Psoas muscle (tissue), 8 donors: ENCODE results near the gene RGS4. TPM values are rescaled to one million over a fixed set of nuclear protein-coding genes. Genes with fewer than 3 reads are reported as not detected.
A peak's percentile ranks its signal among the peaks of the same experiment; 100 is the strongest.

Source experiments
- ATAC-seq, 4 donors: fragments of 200-7000 bp; cut with Tn5 transposase; one replicate each; pipeline ENCODE4 v1.9.1; 2020; ENCODE audit warnings: moderate library complexity in 3 of 4, mild to moderate bottlenecking in 2 of 4
- DNase-seq, 2 donors: peaks; one replicate each; pipeline ENCODE4 v3.0.0-alpha.2; 2020
- H3K27ac ChIP-seq: fragments of 200-600 bp; one replicate; pipeline ENCODE4 v1.8.0; 2022
- H3K27me3 ChIP-seq, 3 donors: fragments of 200-600 bp in 1 of 3; one replicate each; pipeline versions ENCODE4 v1.6.1 to v1.8.0; 2013 to 2022; ENCODE audit warnings: low read length in 2 of 3, mild to moderate bottlenecking in 2 of 3, moderate library complexity in 1 of 3; ENCODE audit not compliant: insufficient read depth in 3 of 3
- H3K36me3 ChIP-seq, 2 donors: fragments of 200-600 bp in 1 of 2; one replicate each; pipeline versions ENCODE4 v1.6.1 to v1.8.0; 2013 to 2022; ENCODE audit warnings: low read depth in 1 of 2, mild to moderate bottlenecking in 1 of 2, moderate library complexity in 1 of 2; ENCODE audit not compliant: insufficient read depth in 1 of 2
- H3K4me1 ChIP-seq: fragments of 200-600 bp; one replicate; pipeline ENCODE4 v1.8.0; 2022
- H3K4me3 ChIP-seq: fragments of 200-600 bp; one replicate; pipeline ENCODE4 v1.8.0; 2022; ENCODE audit warnings: mild to moderate bottlenecking
- H3K9me3 ChIP-seq: fragments of 200-600 bp; one replicate; pipeline ENCODE4 v1.8.0; 2022
- WGBS, 3 donors: extraction: QIAGEN DNeasy Blood & Tissue Kit; methylation state at CpG; one replicate each; pipeline versions ENCODE4 v1.1.6 to v1.1.7; 2013; 5-methylcytosine and 5-hydroxymethylcytosine counted together
- intact Hi-C, 2 donors: fragments of 100-400 bp; cut with DNase I; formaldehyde crosslinking; loops; one replicate each; pipeline versions ENCODE4 v1.11.0 to v1.14.2; 2022
- polyA plus RNA-seq, 3 donors: library from polyadenylated mRNA; stranded (reverse); fragments of 200-250 nt; gene quantifications; one replicate each; pipeline ENCODE4 v1.2.3, GENCODE V29; 2013
- total RNA-seq, 4 donors: library from RNA; stranded (reverse); fragmentation: NEBNext Ultra II Directional in 2 of 4; extraction: Animal tissue kit (Norgen Biotek cat#: 25700) in 2 of 4; gene quantifications; one replicate each; pipeline versions ENCODE4 v1.2.1 to v1.2.4, GENCODE V29; 2021 to 2023
- TF ChIP-seq, protein P1 (sequence below): fragments of 200-600 bp; IDR thresholded peaks from one replicate; pipeline ENCODE4 v1.8.0; 2022; ENCODE audit warnings: antibody characterized with exemption
- donor health status: healthy with polysubstance abuse.
- donor health status: DM: no; HTN: no; CAD: no; lungs with moderate emphysema.
- donor health status: Bipolar disorder and iron deficiency.
- donor health status: healthy.
- donor health status: DM: yes; HTN: yes; CAD: no.
- donor health status: DM: no; HTN: no; CAD: no.
- donor health status: DM: no; HTN: no; CAD: no.
- donor health status: DM: yes; HTN: yes; CAD: no.

The RGS4 gene
- total and polyA plus RNA-seq, 7 donors, result 0.09 to 0.69 (median 0.20) TPM

GRCh38 chr1:163046071-163046470, 23.1 kb upstream of the RGS4 start:
- no peaks in the 10 kb centered on the region for H3K27me3 ChIP-seq
- no peaks in the 10 kb centered on the region for H3K36me3 ChIP-seq
- intact Hi-C loops, result no loop called here
- no peak for DNase-seq
- no peaks in the 10 kb centered on the region for H3K9me3 ChIP-seq
- TF ChIP-seq, protein P1, sequence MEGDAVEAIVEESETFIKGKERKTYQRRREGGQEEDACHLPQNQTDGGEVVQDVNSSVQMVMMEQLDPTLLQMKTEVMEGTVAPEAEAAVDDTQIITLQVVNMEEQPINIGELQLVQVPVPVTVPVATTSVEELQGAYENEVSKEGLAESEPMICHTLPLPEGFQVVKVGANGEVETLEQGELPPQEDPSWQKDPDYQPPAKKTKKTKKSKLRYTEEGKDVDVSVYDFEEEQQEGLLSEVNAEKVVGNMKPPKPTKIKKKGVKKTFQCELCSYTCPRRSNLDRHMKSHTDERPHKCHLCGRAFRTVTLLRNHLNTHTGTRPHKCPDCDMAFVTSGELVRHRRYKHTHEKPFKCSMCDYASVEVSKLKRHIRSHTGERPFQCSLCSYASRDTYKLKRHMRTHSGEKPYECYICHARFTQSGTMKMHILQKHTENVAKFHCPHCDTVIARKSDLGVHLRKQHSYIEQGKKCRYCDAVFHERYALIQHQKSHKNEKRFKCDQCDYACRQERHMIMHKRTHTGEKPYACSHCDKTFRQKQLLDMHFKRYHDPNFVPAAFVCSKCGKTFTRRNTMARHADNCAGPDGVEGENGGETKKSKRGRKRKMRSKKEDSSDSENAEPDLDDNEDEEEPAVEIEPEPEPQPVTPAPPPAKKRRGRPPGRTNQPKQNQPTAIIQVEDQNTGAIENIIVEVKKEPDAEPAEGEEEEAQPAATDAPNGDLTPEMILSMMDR, result no peak
- 3 to 6% (median 3%) methylated on average over 1 of the region's 1 CpG for WGBS, 3 donors
- ATAC-seq, result peak in 2 of 4 donors; percentile 38 to 64
- no peak overlapping the region for H3K4me3 ChIP-seq
- H3K4me1 ChIP-seq, result no peaks in the 10 kb centered on the region
- no peak overlapping the region for H3K27ac ChIP-seq

DNA sequence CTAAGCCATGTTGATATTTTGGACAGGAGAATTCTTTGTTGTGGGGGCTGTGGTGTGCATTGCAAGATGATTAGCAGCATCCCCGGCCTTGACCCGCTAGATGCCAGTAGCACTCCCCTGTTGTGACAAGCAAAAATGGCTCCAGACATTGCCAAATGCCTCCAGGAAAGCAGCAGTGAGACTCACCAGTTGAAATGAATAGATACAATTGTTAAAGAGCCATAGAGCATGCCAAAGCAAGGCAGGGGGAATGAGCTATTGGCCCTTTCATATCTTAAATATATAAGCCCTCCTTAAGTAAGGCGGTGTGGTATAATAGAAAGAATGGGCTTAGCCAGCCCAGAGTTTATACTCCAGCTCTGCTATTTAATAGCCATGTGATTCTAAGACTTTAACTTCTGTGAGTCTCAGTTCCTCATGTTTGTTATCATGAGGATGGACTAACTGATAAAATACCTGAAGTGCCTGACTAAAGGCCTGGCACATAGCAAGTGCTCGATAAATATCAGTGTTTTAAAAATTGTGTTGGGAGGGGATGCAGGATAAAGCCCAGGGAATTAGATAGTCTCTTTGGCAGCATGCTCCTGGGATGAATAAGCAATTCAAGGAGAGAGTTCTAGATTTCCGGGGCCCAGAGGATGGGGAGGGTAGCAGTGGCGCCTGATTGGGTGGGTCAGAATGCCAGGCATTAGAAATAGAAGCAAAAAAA, 21.1 kb upstream of the RGS4 start:
- Histone ChIP-seq H3K27me3 (no peaks in the 10 kb centered on the region), H3K4me3 (no peak overlapping the region), H3K9me3 (no peaks in the 10 kb centered on the region), H3K27ac (no peak overlapping the region), H3K4me1 (no peaks in the 10 kb centered on the region), H3K36me3 (no peaks in the 10 kb centered on the region)
- no peak for ATAC-seq
- DNase-seq, result no peak
- intact Hi-C loops, result no loop called here
- TF ChIP-seq, protein P1, result no peak
- 89 to 91% (median 89%) methylated on average over 6 of the region's 6 CpGs for WGBS, 3 donors

GRCh38 chr1:163048869-163049268, 20.3 kb upstream of the RGS4 start:
- Histone ChIP-seq H3K4me1 (no peaks in the 10 kb centered on the region), H3K27me3 (no peaks in the 10 kb centered on the region), H3K9me3 (no peaks in the 10 kb centered on the region), H3K4me3 (no peak overlapping the region), H3K27ac (no peak overlapping the region), H3K36me3 (no peaks in the 10 kb centered on the region)
- intact Hi-C loops, result no loop called here
- DNase-seq (no peak), ATAC-seq (no peak)
- TF ChIP-seq, protein P1, result no peak
- WGBS, 3 donors, result 47 to 52% (median 52%) methylated on average over 5 of the region's 5 CpGs

DNA sequence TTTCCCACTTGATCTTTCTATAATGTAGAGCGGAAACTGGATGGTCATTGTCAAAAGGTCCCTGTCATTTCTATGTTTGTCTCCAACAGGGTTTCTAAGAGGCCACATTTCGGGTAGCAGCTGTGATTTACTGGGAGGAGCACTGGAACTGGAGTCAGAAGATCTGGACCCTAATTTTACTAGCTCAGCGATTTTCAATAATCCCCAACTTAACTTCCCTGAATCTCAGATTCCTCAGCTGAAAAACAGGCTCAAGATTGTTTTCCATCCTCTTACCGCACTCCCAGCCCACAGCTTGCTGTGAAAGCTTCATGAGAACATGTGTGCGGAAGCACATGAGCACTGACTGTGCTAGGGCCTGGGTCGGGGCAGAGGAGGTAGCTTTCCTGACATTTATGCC, 19.9 kb upstream of the RGS4 start:
- ATAC-seq (no peak), DNase-seq (no peak)
- WGBS, 3 donors, result 74 to 83% (median 78%) methylated on average over 6 of the region's 6 CpGs
- Histone ChIP-seq H3K4me3 (no peak overlapping the region), H3K27me3 (no peaks in the 10 kb centered on the region), H3K36me3 (no peaks in the 10 kb centered on the region), H3K9me3 (no peaks in the 10 kb centered on the region), H3K27ac (no peak overlapping the region), H3K4me1 (no peaks in the 10 kb centered on the region)
- intact Hi-C loops, result no loop called here
- TF ChIP-seq, protein P1, result no peak

- ATAC-seq (no peak), DNase-seq (no peak)
- no peaks in the 10 kb centered on the region for H3K36me3 ChIP-seq
- H3K9me3 ChIP-seq, result no peaks in the 10 kb centered on the region
- no peak overlapping the region for H3K4me3 ChIP-seq
- TF ChIP-seq, protein P1, result no peak
- H3K27me3 ChIP-seq, result no peaks in the 10 kb centered on the region
- intact Hi-C loops, result no loop called here
- no peaks in the 10 kb centered on the region for H3K4me1 ChIP-seq
- no peak overlapping the region for H3K27ac ChIP-seq
Observed at GRCh38 chr1:163050496-163050895, 18.7 kb upstream of the RGS4 start.
